Rectal smooth muscle tissue (tissue), 1 donor: ENCODE measurements around the gene GOPC.
"Not testable (repeated sequence)": the region's sequence is repeated elsewhere in the genome, so short reads cannot be mapped to it uniquely, and the experiment has no call there.

Experiments
- H3K27ac ChIP-seq: one replicate; pipeline ENCODE4 v1.7.0; 2013; ENCODE audit warnings: low read depth, low read length, inconsistent platforms
- H3K27me3 ChIP-seq: one replicate; pipeline ENCODE4 v1.7.0; 2013; ENCODE audit warnings: low read length; ENCODE audit not compliant: control insufficient read depth, insufficient read depth
- H3K36me3 ChIP-seq: one replicate; pipeline ENCODE4 v1.7.0; 2013; ENCODE audit warnings: low read length; ENCODE audit not compliant: control insufficient read depth, insufficient read depth
- H3K4me1 ChIP-seq: one replicate; pipeline ENCODE4 v1.7.0; 2013; ENCODE audit warnings: low read length; ENCODE audit not compliant: control insufficient read depth, insufficient read depth
- H3K4me3 ChIP-seq: one replicate; pipeline ENCODE4 v1.7.0; 2013; ENCODE audit warnings: low read length
- H3K9ac ChIP-seq: one replicate; pipeline ENCODE4 v1.7.0; 2013; ENCODE audit warnings: low read length

Gene GOPC

DNA sequence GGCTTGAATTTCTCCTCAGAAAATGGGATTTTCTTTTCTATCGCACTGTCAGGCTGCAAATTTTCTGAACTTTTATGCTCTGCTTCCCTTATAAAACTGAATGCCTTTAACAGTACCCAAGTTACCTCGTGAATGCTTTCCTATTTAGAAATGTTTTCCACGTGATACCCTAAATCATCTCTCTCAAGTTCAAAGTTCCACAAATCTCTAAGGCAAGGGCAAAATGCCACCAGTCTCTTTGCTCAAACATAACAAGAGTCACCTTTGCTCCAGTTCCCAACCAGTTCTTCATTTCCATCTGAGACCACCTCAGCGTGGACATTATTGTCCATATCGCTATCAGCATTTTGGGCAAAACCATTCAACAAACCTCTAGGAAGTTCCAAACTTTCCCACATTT lies 84.3 kb downstream of the GOPC start:
- not testable (repeated sequence) for H3K4me3 ChIP-seq, H3K9ac ChIP-seq, H3K27ac ChIP-seq, H3K27me3 ChIP-seq, H3K36me3 ChIP-seq, H3K4me1 ChIP-seq

- Histone ChIP-seq H3K27ac (no peak overlapping the region), H3K36me3 (no peaks in the 10 kb centered on the region), H3K4me1 (no peaks in the 10 kb centered on the region), H3K4me3 (no peak overlapping the region), H3K27me3 (no peaks in the 10 kb centered on the region), H3K9ac (no peak overlapping the region)
Measured at GRCh38 chr6:117515326-117515725, 87.0 kb downstream of the GOPC start.

DNA sequence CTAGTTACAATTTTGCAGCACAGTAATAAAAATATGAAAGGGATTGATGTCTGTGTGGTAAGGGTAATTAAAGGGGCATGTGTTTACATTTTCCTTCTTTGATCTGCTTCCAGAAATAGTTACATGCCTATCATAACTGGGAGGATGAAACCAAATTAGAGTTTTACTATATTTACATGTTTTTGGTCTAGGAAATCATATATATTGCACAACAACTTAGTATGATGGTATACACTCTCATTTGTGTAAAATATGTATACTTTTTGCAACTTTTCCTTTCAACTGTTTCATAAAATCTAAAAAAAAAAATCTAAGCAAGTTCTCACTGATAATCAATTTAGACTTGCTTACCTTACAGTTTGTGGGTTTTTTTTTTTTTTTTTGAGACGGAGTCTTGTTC lies 87.7 kb downstream of the GOPC start:
- Histone ChIP-seq H3K27me3 (no peaks in the 10 kb centered on the region), H3K4me1 (no peaks in the 10 kb centered on the region), H3K36me3 (no peaks in the 10 kb centered on the region), H3K9ac (no peak overlapping the region), H3K4me3 (no peak overlapping the region), H3K27ac (no peak overlapping the region)

GRCh38 chr6:117513778-117514365 lies 88.4 kb downstream of the GOPC start:
- no peaks in the 10 kb centered on the region for H3K4me1 ChIP-seq
- no peak overlapping the region for H3K4me3 ChIP-seq
- no peak overlapping the region for H3K27ac ChIP-seq
- H3K27me3 ChIP-seq, result no peaks in the 10 kb centered on the region
- no peaks in the 10 kb centered on the region for H3K36me3 ChIP-seq
- no peak overlapping the region for H3K9ac ChIP-seq

- Histone ChIP-seq H3K4me1 (no peaks in the 10 kb centered on the region), H3K36me3 (no peaks in the 10 kb centered on the region)
Measured at GRCh38 chr6:117512987-117513573, 89.2 kb downstream of the GOPC start.

DNA sequence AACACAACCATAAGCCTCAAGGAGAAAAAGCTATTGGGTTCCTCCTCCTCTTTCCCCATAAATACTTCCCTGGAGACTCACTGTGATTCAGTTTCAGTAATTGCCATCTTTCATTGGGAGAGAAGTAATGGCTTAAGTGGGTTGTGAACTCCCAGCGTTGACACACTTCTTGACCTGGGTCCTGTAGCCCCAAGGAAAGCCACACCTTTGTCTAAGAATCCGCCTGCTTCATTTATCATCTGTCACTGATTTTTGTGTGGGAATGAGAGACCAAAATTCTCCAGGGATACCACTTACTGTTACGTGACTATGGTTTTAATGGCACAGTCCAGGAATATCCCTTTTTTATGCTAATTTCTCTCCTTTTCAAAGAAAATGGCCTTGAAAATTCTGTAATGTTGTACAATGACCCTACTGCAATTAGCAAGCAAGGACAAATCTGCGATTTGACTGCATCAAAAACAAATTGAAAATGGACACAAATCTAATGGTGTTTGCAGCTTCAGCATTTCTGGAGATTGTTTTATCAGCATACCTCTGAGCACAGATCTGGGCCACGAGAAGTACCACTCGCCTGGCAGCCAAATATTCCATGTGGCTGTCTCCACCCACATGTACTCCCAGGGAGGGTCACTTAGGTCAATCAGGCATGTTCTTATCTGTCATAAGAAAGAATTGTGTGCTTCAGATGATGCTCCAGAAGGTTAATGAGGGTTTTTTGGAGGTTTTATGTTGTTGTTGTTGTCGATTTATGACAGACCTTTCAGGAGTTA lies 90.1 kb downstream of the GOPC start:
- Histone ChIP-seq H3K27ac (no peak overlapping the region), H3K4me3 (no peak overlapping the region), H3K9ac (no peak overlapping the region), H3K27me3 (no peaks in the 10 kb centered on the region), H3K36me3 (no peaks in the 10 kb centered on the region), H3K4me1 (no peaks in the 10 kb centered on the region)

More at GRCh38 chr6:117512987-117513573, 89.2 kb downstream of the GOPC start:
- Histone ChIP-seq H3K4me3 (no peak overlapping the region), H3K27ac (no peak overlapping the region), H3K27me3 (no peaks in the 10 kb centered on the region), H3K9ac (no peak overlapping the region)
